ENCODE results near the gene HCN4. TPM values are rescaled to one million over a fixed set of nuclear protein-coding genes. Genes with fewer than 3 reads are reported as not detected.

Gene HCN4
- total and polyA plus RNA-seq, 2 experiments from 2014 or later, result 59.2 to 159 TPM

DNA sequence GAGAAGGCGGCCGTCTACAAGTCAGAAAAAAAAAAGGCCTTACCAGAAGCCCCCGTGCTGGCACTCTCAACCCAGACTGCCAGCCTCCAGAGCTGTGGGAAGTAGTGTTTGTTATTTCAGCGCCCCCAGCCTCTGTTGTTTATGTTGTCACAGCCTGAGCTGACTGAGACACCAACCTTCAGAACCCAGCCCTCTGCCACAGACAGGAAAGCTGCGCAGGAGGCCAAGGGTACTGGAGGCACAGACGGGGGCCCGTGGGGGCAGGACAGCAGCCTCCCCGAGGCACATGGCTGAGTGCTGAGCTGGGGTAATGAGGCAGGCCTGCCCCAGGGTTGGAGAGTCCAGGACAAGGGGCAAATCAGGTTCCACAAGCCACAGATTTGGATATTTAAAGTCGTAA, 33.7 kb downstream of the HCN4 start:
- TF ChIP-seq, protein P1, sequence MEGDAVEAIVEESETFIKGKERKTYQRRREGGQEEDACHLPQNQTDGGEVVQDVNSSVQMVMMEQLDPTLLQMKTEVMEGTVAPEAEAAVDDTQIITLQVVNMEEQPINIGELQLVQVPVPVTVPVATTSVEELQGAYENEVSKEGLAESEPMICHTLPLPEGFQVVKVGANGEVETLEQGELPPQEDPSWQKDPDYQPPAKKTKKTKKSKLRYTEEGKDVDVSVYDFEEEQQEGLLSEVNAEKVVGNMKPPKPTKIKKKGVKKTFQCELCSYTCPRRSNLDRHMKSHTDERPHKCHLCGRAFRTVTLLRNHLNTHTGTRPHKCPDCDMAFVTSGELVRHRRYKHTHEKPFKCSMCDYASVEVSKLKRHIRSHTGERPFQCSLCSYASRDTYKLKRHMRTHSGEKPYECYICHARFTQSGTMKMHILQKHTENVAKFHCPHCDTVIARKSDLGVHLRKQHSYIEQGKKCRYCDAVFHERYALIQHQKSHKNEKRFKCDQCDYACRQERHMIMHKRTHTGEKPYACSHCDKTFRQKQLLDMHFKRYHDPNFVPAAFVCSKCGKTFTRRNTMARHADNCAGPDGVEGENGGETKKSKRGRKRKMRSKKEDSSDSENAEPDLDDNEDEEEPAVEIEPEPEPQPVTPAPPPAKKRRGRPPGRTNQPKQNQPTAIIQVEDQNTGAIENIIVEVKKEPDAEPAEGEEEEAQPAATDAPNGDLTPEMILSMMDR (IDR thresholded peaks at IDR 0.05; ENCODE audit: low read depth, low read length), result no peak
- H3K27me3 ChIP-seq, result no peaks in the 10 kb centered on the region
- H3K4me3 ChIP-seq, result no peak overlapping the region
- no peak for DNase-seq (ENCODE audit: low read depth in 1 of 2, low spot score in 1 of 2)
- peak overlapping the region; percentile 43 for H3K27ac ChIP-seq
- peaks cover 47% of the 10 kb centered on the region for H3K4me1 ChIP-seq (ENCODE audit: low read depth)
- H3K36me3 ChIP-seq, result peaks cover 77% of the 10 kb centered on the region
- no peaks in the 10 kb centered on the region for H3K9me3 ChIP-seq (ENCODE audit: low read depth)

DNA sequence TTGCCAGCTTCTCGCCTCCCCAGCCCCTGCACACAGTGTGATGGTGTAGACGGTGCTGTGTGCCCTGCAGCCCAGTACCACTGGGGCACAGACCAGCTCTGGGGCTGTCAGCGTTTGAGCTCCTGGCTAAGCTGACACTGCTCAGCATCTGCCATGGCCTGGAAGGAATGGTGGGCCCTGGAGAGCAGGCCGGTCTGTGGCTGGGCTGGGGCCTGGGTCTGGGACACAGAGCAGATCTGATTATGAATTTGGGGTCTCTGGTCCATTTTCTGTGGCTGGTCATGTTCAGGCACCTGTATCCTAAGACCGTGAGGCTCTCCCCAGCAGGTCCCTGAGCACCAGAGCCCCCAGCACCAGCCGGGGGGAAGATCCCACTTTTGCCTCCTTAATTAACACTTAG, 34.7 kb downstream of the HCN4 start:
- Histone ChIP-seq H3K36me3 (peaks cover 77% of the 10 kb centered on the region), H3K9me3 (ENCODE audit: low read depth) (no peaks in the 10 kb centered on the region), H3K4me1 (ENCODE audit: low read depth) (peaks cover 44% of the 10 kb centered on the region), H3K27ac (peak overlapping the region; percentile 48), H3K4me3 (no peak overlapping the region), H3K27me3 (no peaks in the 10 kb centered on the region)
- DNase-seq (ENCODE audit: low read depth in 1 of 2, low spot score in 1 of 2), result no peak
- TF ChIP-seq, protein P1 (IDR thresholded peaks at IDR 0.05; ENCODE audit: low read depth, low read length), result no peak

DNA sequence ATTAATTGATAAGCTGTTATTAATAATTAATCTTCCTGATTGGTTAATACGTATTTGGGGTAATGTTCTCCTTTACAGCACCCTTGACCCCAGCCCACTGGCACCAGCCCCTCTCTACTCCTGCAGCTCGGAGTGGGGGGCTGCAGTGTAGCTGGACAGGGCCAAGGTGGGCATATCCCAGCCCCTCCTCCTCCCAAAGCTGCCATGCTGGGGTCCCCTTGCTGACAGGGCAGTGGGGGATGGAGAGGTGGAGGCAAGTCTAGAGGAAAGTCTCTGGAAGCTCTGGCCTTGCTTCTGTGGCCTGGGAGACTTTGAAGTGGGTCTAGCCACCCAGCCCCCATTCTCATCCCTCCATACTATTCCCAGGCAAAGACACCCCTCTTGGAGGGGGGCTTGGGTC, 35.8 kb downstream of the HCN4 start:
- Histone ChIP-seq H3K36me3 (peaks cover 81% of the 10 kb centered on the region), H3K4me1 (ENCODE audit: low read depth) (peaks cover 43% of the 10 kb centered on the region), H3K27me3 (no peaks in the 10 kb centered on the region), H3K27ac (peak overlapping the region; percentile 69), H3K9me3 (ENCODE audit: low read depth) (no peaks in the 10 kb centered on the region), H3K4me3 (no peak overlapping the region)
- TF ChIP-seq, protein P1 (IDR thresholded peaks at IDR 0.05; ENCODE audit: low read depth, low read length), result no peak
- DNase-seq (ENCODE audit: low read depth in 1 of 2, low spot score in 1 of 2), result no peak

DNA sequence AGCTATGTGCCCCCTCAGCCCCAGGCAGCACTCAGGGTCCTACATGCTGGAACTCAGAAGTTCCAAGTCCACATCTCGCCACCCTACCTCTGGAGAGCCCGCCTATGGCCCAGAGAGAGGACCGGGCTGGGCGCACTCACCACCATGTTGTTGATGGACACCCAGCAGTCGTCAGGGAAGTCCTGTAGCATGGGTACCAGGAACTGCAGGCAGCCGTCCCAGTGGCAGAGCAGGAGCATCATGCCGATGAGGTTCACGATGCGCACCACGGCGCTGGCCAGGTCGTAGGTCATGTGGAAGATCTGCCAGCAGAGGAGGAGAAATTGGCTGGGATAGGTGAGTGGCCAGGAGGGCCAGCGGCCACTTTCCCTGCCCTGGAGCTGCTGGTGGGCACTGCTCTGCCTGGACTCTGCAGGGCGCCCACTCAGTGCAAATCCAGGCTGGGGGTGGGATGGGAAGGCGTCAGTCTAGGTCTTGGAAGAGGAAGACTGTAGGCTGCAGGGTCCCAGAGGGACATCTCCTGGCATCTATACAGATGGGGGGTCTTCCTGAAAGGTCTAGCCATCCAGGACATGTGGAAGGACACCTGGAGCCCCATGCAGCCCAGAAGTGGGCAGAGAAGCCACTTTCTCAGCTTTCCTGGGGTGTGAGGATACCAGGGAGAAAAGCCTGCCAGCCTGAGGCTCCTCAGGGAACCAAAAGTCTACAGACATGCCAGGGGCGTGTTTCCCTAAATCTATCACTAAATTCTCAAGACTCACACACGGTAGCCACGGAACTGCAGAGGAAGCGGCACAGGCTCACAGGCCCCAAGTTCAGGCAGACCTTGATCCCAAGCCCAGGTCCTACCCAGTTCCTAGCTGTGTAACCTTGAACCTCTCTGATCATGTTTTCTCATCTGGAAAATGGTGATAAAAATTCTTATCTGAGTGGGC, 36.5 kb downstream of the HCN4 start:
- TF ChIP-seq, protein P1 (IDR thresholded peaks at IDR 0.05; ENCODE audit: low read depth, low read length), result no peak

DNA sequence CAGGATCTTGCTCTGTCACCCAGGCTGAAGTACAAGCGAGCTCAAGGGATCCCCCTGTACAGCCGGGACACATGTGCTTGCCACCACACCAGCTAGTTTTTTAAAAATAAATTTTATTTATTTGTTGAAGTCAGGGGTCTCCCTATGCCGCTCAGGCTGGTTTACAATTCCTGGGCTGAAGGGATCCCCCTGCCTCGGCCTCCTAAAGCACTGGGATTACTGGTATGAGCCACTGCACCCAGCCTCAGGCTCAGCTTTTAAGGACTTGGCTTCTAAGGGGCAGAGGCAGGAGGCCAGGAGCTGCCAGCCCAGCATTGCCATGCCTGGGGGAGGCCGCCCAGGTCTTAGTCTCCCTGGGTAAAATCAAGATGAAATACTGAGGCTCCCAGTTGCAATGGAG, 37.3 kb downstream of the HCN4 start:
- H3K4me1 ChIP-seq (ENCODE audit: low read depth), result peaks cover 43% of the 10 kb centered on the region
- H3K36me3 ChIP-seq, result peaks cover 75% of the 10 kb centered on the region
- no peaks in the 10 kb centered on the region for H3K9me3 ChIP-seq (ENCODE audit: low read depth)
- TF ChIP-seq, protein P1 (IDR thresholded peaks at IDR 0.05; ENCODE audit: low read depth, low read length), result no peak
- no peak overlapping the region for H3K4me3 ChIP-seq
- no peak for DNase-seq (ENCODE audit: low read depth in 1 of 2, low spot score in 1 of 2)
- H3K27me3 ChIP-seq, result no peaks in the 10 kb centered on the region
- H3K27ac ChIP-seq, result peak overlapping the region; percentile 69

More for the DNA sequence above, 36.5 kb downstream of the HCN4 start:
- no peak for DNase-seq (ENCODE audit: low read depth in 1 of 2, low spot score in 1 of 2)
- no peaks in the 10 kb centered on the region for H3K27me3 ChIP-seq
- peak overlapping the region; percentile 69 for H3K27ac ChIP-seq
- H3K9me3 ChIP-seq (ENCODE audit: low read depth), result no peaks in the 10 kb centered on the region
- peaks cover 43% of the 10 kb centered on the region for H3K4me1 ChIP-seq (ENCODE audit: low read depth)
- peaks cover 81% of the 10 kb centered on the region for H3K36me3 ChIP-seq
- H3K4me3 ChIP-seq, result no peak overlapping the region
